Transverse colon (tissue), 4 donors: ENCODE measurements around the gene NOTCH2NLA. TPM values are rescaled to one million over a fixed set of nuclear protein-coding genes. Genes with fewer than 3 reads are reported as not detected.
A peak's percentile ranks its signal among the peaks of the same experiment; 100 is the strongest.
"Not testable (repeated sequence)": the region's sequence is repeated elsewhere in the genome, so short reads cannot be mapped to it uniquely, and the experiment has no call there.

Experiments used
- DNase-seq: peaks from one replicate; pipeline ENCODE4 v3.0.0-alpha.2; 2019
- H3K27ac ChIP-seq, 4 donors: fragments of 200-600 bp; sonication (generic); 2 replicates each; pipeline ENCODE4 v1.5.1; 2016 to 2018; ENCODE audit warnings: inconsistent platforms in 4 of 4
- H3K27me3 ChIP-seq: fragments of 200-600 bp; sonication (generic); 2 replicates; pipeline ENCODE4 v1.5.1; 2017; ENCODE audit warnings: inconsistent platforms
- H3K36me3 ChIP-seq, 4 donors: fragments of 200-600 bp; sonication (generic); 2 replicates each; pipeline ENCODE4 v1.5.1; 2017 to 2019; ENCODE audit warnings: inconsistent platforms in 4 of 4
- H3K4me1 ChIP-seq, 4 donors: fragments of 200-600 bp; sonication (generic); 2 replicates each; pipeline ENCODE4 v1.5.1; 2017 to 2020; ENCODE audit warnings: inconsistent platforms in 4 of 4
- H3K4me3 ChIP-seq, 4 donors: fragments of 200-600 bp; sonication (generic); 1 replicate in 1 of 4; 2 replicates in 3 of 4; pipeline versions ENCODE4 v1.5.1 to v1.6.1; 2017 to 2019; ENCODE audit warnings: inconsistent platforms in 4 of 4
- H3K9me3 ChIP-seq, 2 donors: fragments of 200-600 bp; sonication (generic); 2 replicates each; pipeline ENCODE4 v1.5.1; 2017 to 2019; ENCODE audit warnings: inconsistent platforms in 2 of 2
- WGBS, 2 donors: methylation state at CpG; one replicate each; pipeline ENCODE4 v1.1.5; 2018; ENCODE audit warnings: low coverage in 1 of 2; 5-methylcytosine and 5-hydroxymethylcytosine counted together
- in situ Hi-C, 4 donors: fragments of 200-750 bp; cut with MboI; loops; one replicate each; pipeline versions ENCODE4 v1.15.0 to v1.15.1; 2017; ENCODE audit warnings: low sequenced_read_pairs in 3 of 4, low pct_ligation_motif_present in 1 of 4, low pct_unique_long_range_greater_than_20kb in 1 of 4
- intact Hi-C: fragments of 100-400 bp; cut with DNase I; formaldehyde crosslinking; loops from one replicate; pipeline ENCODE4 v1.15.1; 2023; ENCODE audit warnings: low total_unique reads
- total RNA-seq, 4 donors: library from RNA; depleted of rRNA; stranded (reverse); fragments of >200 nt; gene quantifications; one replicate each; pipeline ENCODE4 v1.1.0, GENCODE V29; 2016

Gene NOTCH2NLA
- total RNA-seq, 4 donors from 2014 or later = 18.3 to 158 (median 41.6) TPM

DNA sequence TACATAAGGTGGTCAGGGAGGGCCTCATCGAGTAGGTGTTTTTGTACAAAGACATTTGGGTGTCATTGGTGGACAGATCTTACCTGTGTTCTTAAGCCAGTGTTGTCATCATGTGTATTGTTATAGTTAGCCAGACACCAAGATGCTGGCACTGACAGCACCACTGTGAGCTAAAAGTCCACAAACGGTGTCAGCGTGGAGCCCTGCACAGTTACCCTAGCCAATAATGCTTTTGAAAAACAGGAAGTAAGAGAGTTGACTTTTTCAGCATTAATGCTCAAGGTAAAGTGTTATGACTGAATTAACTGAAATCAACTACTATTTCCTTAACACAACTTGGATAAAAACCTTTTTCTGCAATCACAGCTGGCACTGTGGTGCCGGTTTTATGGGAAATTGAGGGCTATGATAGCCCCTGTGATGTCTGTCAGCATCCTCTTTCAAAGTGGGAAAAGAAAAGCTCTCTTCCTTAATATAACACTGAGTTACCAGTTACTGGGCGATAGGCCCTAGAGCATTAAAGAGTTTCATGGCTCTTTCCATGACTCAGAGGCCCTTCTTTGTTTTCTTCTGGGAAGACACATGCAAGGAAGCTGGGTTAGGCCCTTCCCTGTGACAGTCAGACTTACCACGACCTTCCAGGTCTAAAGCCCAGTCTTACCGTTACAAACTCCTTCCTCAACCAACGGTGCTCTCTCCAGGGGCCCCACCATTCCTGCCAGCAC is 31.3 kb upstream of the NOTCH2NLA start:
- H3K4me3 ChIP-seq, intact Hi-C loops, H3K27ac ChIP-seq, H3K9me3 ChIP-seq, H3K36me3 ChIP-seq, H3K4me1 ChIP-seq, DNase-seq, H3K27me3 ChIP-seq, in situ Hi-C loops: not testable (repeated sequence)
- WGBS, 2 donors = no CpG with 5 or more reads among the region's 8 CpGs

DNA sequence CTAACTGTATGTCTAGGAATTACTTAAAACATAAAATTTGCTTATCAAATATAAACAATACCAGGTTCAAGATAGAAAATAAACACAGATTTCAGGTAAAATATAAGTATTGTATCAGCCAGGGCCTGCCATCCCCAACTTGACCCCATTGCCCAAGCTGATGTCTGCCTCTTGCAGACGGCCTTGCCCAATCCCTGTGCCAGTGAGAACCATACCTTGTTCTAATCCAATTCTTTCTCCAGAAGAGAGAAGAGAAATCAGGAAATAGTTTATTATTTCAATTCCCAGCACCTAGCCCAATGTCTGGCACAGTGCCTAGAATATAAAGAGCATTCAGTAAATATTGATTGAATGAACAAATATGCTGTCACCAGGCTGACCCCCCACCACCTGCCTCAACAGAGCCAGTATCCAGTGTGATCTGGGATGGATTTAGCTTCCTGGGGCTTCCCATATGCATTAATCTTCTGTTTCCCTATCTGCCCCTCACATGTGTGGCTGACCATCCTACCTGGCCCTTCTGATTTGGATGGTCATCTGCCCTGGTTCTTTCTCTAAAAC is 29.3 kb upstream of the NOTCH2NLA start:
- no CpG with 5 or more reads among the region's 1 CpG for WGBS, 2 donors
- DNase-seq, H3K9me3 ChIP-seq, H3K36me3 ChIP-seq, in situ Hi-C loops, H3K4me3 ChIP-seq, H3K27ac ChIP-seq, H3K4me1 ChIP-seq, intact Hi-C loops, H3K27me3 ChIP-seq: not testable (repeated sequence)

DNA sequence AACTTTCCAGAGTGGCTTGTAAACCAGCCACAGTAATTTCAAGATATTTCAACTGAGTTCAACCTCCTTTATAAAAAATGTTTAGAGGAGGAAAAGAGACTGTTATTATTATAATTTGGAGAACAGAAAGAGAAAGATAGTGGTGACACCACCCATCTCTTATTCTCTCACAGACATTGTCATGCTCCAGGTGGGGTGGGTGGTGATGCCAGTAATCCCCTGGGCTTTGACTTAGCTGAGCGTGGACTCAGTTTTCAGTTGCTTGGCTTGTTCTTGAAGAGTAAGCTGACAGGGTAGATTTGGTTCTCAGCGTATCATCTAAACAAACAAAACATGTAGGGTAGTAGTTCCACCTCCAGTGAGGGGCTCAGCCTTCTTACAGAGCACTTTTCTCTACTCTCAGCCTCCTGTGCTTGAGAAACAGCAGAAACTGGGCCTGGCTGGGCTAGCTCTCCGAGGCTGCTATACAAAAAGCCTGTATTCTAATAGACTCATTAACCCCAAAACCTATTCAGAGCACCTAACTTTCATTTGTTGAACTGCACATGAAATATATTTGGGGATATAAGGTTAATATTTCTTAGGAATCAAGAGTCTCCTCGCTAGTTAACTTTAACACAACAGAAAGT is 25.9 kb upstream of the NOTCH2NLA start:
- in situ Hi-C loops, H3K9me3 ChIP-seq, H3K4me1 ChIP-seq, H3K36me3 ChIP-seq, intact Hi-C loops, H3K27ac ChIP-seq, H3K4me3 ChIP-seq, H3K27me3 ChIP-seq: not testable (repeated sequence)
- peak; percentile 0 for DNase-seq
- 100% methylated on average over 1 of the region's 4 CpGs; no CpG with 5 or more reads in 1 of the 2 donors for WGBS, 2 donors

DNA sequence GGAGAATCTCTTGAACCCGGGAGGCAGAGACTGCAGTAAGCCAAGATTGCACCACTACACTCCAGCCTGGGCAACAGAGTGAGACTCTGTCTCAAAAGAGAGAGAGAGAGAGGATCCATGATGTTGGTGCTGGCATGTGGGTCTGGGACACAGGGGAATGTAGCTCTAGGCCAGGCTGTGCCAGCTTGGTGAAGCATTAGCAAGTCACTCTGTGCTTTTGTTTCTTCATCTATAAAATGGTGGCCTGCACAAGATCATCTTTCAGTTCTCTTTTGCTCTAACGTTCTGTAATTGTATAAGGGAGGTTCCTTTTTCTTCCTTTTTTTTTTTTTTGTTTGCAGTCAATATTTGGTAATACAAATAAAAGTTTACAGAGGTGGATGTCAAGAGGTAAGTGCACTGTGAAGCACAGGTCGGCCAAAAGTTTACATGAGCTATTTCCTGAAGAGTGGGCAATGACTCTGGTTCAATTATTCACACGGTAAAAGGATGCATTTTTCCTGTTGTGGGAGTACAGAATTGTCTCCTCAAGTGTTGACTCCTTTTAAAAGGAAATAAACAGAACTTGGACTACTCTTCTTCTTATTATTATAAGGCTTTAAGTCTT is 24.5 kb upstream of the NOTCH2NLA start:
- H3K27ac ChIP-seq, DNase-seq, H3K27me3 ChIP-seq, H3K4me3 ChIP-seq, H3K4me1 ChIP-seq, intact Hi-C loops, in situ Hi-C loops, H3K36me3 ChIP-seq, H3K9me3 ChIP-seq: not testable (repeated sequence)
- WGBS, 2 donors = no CpG with 5 or more reads among the region's 4 CpGs

DNA sequence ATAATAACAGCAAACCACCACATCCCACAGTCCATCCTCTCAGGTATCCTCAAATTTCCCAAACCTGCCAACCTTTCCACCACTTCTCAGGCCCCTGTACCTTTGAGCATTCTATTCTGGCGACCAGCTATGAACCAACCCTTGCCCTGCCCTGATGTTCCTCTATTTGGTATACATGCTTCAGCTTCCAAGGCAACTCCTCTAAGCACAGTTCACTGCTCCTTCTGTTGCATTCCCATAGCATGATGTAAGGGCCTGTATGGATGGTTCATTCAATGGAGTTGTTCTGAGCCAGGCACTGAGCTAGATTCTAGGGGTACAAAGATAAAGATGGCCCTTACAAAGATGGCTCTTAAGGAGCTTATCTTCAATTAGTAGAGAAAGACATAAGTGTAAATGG is 22.7 kb upstream of the NOTCH2NLA start:
- in situ Hi-C loops, H3K36me3 ChIP-seq, DNase-seq, H3K4me3 ChIP-seq, H3K9me3 ChIP-seq, H3K27me3 ChIP-seq, H3K4me1 ChIP-seq, H3K27ac ChIP-seq, intact Hi-C loops: not testable (repeated sequence)
- no CpG with 5 or more reads among the region's 1 CpG for WGBS, 2 donors

DNA sequence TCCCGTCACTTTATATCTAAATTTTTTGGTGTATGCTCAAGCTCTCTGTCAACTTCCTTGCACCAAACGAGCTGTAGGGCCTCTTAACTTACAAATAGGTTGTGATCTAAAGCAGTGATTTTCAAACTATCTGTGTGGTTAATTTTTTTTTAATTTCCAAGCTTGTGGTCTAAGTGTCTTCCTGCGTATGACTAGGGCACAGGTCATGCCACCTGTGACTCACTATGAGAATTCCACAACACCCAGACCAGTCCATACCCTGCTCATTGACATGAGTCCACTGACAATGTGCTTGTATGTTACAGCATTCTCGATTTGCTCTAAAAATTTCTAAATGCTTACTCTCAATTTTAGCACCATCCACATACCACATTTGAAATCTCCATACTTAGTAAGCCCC is 19.8 kb upstream of the NOTCH2NLA start:
- no CpG with 5 or more reads among the region's 4 CpGs for WGBS, 2 donors
- DNase-seq, in situ Hi-C loops, intact Hi-C loops, H3K4me1 ChIP-seq, H3K27ac ChIP-seq, H3K4me3 ChIP-seq, H3K27me3 ChIP-seq, H3K36me3 ChIP-seq, H3K9me3 ChIP-seq: not testable (repeated sequence)

DNA sequence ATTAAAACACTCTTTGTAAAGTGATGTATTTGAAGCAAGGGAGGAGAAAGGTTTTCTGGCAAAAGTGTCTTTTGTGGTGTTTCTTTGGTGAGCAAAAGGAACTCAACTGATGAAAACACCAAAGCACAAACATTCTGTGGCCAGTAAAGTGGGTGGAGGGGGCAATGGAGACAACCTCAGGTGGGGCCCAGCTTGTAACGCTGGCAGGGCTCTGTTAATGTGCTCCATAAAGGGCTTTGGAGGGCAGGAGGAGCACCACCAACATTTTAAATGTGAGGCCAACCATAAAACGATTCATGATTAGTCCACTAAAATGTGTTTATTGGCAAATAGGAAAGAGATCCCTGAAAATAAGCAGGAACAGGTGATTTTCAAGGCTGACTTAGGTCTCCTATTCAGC is 7.8 kb upstream of the NOTCH2NLA start:
- in situ Hi-C loops, H3K4me3 ChIP-seq, H3K4me1 ChIP-seq, H3K36me3 ChIP-seq, intact Hi-C loops, H3K9me3 ChIP-seq, H3K27me3 ChIP-seq, DNase-seq, H3K27ac ChIP-seq: not testable (repeated sequence)
- WGBS, 2 donors = no CpG with 5 or more reads among the region's 2 CpGs

DNA sequence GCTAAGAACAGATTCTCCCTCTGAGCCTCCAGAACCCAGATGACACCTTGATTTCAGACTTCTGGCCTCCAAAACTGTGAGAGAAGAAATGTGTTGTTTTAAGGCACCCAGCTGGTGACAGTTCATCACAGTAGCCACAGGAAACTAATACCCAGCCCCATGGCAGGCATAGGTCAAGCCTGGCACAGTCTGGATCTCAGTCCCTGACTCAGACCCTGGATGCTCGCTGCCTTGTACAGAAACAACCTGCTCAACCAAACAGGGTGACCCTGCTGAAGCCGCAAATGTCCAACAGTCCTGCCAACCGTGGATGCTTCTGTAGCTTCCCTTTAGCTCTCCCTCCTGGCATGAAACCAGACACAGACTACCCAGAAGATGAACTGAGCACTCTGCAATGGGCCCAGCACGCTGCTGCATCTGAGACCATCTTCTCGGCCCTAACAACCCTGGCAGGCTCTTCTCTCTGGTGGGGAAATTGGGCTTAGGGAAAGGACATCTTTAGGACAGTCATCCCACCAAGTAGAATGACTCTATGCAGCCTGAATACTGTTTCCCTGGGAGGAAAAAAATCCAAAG is 7.3 kb upstream of the NOTCH2NLA start:
- H3K36me3 ChIP-seq, H3K4me3 ChIP-seq, DNase-seq, H3K9me3 ChIP-seq, in situ Hi-C loops, H3K4me1 ChIP-seq, intact Hi-C loops, H3K27me3 ChIP-seq, H3K27ac ChIP-seq: not testable (repeated sequence)
- no CpG with 5 or more reads among the region's 5 CpGs for WGBS, 2 donors

DNA sequence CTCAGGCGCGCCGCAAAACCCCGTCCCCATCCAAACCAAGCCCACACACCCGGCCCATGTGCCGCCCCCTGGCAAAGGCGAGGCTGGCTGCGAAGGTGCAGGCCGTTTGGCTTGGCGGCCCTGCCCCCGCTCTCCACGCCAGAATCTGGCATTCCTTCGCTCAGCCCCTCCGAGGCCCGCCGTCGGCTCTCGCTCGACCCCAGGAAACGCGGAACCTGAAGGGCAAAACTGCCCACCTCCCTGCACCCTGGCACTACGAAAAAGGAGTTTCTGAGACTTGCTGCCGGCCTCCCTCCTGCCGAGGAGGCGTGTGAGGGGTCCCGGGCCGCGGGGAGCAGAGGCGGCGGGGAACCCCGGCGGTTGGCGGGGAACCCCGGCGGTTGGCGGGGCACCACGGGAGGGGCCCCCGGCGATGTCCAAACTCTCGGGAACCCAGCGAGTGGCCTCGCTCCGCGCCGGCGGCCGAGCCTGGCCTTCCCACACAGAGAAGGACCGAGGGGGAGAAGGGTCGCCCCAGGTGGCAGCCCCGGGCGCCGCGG is 608 bp downstream of the NOTCH2NLA start:
- H3K9me3 ChIP-seq, H3K36me3 ChIP-seq, H3K27me3 ChIP-seq, H3K4me1 ChIP-seq, intact Hi-C loops, in situ Hi-C loops: not testable (repeated sequence)
- Histone ChIP-seq H3K27ac (peak overlapping the region; percentile 83 to 88 (median 88)), H3K4me3 (peak overlapping the region in 3 of 4 donors; percentile 48 to 75 (median 59))
- DNase-seq = peak; percentile 6
- no CpG with 5 or more reads among the region's 53 CpGs for WGBS, 2 donors

DNA sequence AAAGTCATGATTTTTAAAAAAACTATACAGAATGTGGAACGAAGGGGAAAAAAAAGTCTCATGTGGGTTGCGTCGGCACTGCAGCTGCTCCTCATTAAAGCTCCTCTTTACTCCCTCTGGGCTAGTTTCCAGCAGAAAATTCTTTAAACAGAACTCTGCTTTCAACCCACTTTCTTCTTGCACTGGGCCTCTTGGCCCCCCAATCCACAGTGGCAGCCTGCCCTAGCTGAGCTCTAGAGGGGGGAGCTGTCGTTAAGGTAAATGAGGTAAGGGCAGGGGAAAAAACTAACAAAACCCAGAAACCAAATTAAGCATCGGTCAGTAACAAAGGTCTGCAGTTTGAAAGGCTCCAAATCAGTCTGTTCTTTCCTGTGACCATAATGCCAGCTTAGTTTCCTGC is 54.3 kb downstream of the NOTCH2NLA start:
- H3K4me3 ChIP-seq, H3K36me3 ChIP-seq, H3K9me3 ChIP-seq, DNase-seq, intact Hi-C loops, H3K27me3 ChIP-seq, H3K4me1 ChIP-seq, in situ Hi-C loops: not testable (repeated sequence)
- no CpG with 5 or more reads among the region's 5 CpGs for WGBS, 2 donors
- H3K27ac ChIP-seq = peak overlapping the region in 2 of 4 donors; percentile 65 to 69
